Astrocyte of the cerebellum (primary cell): Measurements from ENCODE around the gene LCN1.
A peak's percentile ranks its signal among the peaks of the same experiment; 100 is the strongest.

Source experiments
- DNase-seq: peaks from one replicate; pipeline ENCODE4 v3.0.0-alpha.2; 2011; ENCODE audit warnings: low read depth
- H3K4me3 ChIP-seq: 2 replicates; pipeline ENCODE4 v1.5.1; 2011; ENCODE audit warnings: mild to moderate bottlenecking, low read depth, low read length, moderate library complexity
- in situ Hi-C: cut with HindIII; loops from 2 replicates; pipeline ENCODE4 v1.10.0; 2017; ENCODE audit warnings: low sequenced_read_pairs
- TF ChIP-seq, protein P1 (sequence below): IDR thresholded peaks from 2 replicates; pipeline ENCODE4 v1.5.1; 2012; ENCODE audit warnings: low read length, low read depth, moderate library complexity, mild to moderate bottlenecking; ENCODE audit errors: missing control alignments

LCN1 gene

DNA sequence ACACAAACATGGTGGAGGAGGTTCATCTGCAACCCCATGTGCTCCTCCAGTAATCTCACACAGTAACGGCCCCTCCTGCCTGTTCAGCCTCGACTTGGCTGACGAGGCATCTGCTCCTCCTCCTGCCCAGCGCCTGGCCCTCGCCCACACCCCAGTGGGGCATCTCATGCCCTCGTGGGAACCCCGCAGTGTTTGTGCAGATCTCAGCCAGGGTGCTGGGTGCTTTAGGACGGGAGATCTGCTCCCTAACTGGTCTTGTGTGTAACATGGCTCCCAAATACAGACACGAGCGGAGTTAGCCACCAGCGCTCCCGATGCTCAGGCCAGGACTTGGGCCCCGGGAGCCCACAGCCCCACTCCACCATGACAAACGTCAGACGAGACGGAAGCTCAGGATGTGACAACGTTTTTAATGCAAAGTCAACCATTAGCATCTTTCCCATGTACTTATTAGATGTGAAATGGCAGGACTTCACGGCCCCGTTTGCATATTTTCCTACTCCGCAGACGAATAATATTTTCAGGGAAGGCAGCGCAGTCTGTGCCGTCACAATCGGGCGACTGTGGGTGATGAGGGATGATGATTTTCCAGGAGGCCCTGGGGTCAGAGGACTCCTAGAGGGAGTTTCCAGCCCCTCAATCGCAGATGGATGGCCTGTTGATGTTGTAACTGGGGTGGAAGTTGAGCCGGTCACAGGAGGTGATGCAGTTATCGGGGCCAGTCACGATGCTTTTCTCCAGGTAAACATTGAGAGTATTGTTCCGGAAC, 26.3 kb upstream of the LCN1 start:
- H3K4me3 ChIP-seq = no peak overlapping the region
- TF ChIP-seq, protein P1, sequence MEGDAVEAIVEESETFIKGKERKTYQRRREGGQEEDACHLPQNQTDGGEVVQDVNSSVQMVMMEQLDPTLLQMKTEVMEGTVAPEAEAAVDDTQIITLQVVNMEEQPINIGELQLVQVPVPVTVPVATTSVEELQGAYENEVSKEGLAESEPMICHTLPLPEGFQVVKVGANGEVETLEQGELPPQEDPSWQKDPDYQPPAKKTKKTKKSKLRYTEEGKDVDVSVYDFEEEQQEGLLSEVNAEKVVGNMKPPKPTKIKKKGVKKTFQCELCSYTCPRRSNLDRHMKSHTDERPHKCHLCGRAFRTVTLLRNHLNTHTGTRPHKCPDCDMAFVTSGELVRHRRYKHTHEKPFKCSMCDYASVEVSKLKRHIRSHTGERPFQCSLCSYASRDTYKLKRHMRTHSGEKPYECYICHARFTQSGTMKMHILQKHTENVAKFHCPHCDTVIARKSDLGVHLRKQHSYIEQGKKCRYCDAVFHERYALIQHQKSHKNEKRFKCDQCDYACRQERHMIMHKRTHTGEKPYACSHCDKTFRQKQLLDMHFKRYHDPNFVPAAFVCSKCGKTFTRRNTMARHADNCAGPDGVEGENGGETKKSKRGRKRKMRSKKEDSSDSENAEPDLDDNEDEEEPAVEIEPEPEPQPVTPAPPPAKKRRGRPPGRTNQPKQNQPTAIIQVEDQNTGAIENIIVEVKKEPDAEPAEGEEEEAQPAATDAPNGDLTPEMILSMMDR = no peak
- in situ Hi-C loops = no loop called here
- DNase-seq = no peak

DNA sequence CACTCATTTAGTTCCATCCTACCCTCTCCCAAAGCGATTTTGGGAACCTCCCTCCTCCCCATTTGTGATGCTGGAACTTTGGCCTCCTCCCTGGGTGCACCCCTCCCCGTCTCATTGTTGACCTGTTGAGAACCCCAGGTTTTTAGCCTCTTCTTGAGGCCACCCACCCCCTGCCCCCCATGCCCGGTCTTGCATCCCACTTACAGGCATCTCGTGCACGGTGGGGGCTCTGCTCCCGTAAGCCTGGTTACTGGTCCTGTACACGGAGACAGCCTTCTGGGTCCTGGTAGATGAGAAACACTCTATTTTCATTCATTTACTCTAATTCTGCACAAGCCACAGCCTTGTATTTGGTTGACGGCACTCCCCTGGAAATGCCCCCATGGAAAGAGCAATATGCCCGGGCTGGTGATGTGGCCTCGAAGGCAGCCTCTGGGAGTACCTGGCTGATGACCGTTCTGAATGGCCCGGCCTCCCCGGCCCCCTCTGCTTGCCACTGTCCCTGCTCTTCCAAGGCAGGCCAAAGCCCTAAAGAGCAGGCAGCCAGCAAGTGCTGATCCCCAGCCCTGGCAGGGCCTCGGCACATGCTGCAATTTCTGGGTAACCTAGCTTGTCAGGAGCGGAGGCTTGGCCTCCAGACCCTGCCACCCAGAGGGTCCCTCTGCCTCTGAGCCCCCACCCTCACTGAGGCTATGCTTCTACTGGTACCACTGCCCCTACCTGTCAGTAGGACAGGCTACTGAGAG, 22.7 kb upstream of the LCN1 start:
- DNase-seq = no peak
- in situ Hi-C loops = no loop called here
- TF ChIP-seq, protein P1 = no peak
- no peak overlapping the region for H3K4me3 ChIP-seq

DNA sequence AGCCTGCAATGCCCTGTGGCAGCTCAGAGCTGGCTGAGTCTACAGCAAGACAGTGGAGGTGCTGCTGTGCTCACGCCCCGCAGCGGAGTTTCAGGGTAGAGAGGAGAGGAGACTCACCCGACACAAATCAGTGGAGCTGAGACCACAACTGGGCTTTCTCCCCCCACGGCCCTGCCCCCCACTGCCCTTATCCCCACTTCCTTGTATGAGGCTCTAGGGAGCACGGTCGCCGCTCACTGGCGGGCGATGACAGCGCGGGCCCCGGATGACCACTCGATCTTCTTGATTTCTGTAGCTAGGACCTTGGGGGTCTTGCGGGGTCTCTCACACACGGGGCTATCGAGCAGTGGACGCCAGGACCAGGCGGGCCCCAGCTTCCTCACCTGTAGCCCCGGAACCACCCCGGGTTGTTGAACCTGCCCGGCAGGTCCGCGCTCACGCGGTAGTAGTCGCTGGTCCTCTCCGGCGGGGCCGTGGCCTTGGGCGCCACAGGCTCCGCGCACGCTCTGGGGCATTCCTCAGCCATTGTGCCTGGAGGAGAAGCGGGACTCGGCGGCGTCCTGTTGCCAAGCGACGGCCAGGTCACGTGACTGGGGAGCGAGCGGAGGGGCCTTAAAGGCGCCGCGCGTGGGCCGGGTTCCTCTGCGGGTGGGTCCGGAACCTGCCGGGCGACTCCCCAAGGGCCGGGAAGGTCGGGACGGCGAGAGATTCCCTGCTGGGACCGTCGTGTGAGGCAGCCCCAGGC, 21.7 kb upstream of the LCN1 start:
- in situ Hi-C loops = loop anchor here (10.0 kb wide), 1 partner anchor 215 kb away; no protein-coding TSS in a partner anchor
- DNase-seq = peak; percentile 62
- H3K4me3 ChIP-seq = peak overlapping the region; percentile 87
- TF ChIP-seq, protein P1 = no peak

DNA sequence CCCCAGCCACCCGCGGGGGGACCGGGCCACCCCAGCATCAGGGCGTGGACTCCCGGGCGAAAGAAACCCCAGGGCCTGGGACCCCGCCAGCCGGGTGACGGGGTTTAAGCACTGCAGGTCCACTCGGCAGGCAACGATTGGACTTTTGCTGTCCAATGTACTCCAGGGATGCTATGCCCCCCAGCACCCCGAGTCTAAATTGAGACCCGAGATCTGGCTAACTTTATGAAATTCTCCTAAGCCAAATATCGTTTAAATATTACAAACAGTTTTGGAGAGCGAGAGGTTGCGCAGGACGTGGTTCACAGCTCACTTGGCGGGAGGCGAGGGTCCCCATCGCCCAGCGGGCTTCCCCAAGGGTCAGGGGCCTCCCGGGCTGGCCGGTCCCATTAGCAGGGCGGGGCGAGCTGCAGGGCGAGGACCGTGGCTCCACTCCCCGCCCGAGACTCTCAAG, 21.1 kb upstream of the LCN1 start:
- TF ChIP-seq, protein P1 = no peak
- no peak for DNase-seq
- H3K4me3 ChIP-seq = peak overlapping the region; percentile 87
- in situ Hi-C loops = loop anchor here (10.0 kb wide), 1 partner anchor 215 kb away; no protein-coding TSS in a partner anchor

DNA sequence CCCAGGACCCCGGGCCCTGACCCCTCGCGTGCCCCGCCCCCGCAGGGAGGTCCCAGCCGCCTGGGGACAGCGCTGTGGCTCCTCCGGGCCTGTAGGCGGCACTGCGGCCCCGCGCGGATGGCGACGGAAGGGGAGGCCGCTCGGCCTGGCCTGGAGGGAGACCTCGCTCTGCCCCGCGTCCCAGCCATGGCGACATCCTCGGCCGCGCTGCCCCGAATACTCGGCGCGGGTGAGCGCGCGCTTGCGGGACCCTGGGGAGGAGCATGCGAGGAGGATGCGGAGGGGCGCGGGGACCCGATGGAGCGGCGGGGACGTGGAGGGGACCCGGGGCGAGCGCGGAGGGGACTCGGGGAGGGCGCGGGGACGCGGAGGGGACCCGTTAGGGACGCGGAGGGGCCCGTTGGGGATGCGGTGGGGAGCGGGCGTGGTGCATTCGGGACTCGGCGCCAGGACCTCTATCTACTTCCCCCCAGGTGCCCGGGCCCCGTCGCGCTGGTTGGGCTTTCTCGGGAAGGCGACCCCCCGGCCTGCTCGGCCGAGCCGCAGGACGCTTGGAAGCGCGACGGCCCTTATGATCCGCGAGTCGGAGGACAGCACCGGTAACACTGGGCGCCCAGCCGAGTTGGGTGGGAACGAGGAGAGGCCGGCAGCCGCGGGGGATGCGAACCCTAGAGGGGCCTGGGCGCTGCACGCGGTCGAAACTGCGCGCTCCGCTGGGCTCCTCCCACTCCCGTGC, 20.5 kb upstream of the LCN1 start, which contains the start of gene MRPS2:
Gene MRPS2 (plus strand): TSS at position 158 of the 736 bp plus-strand sequence. CDS start 29 bp downstream, at position 187.
- in situ Hi-C loops = loop anchor here (10.0 kb wide), 1 partner anchor 214 kb away; no protein-coding TSS in a partner anchor
- H3K4me3 ChIP-seq = peak within 1 kb of the TSS; percentile 87
- DNase-seq = peak; percentile 53
- TF ChIP-seq, protein P1 = peak; percentile 87
